UCSD-AML1 (cell line): ENCODE results near the gene COL7A1.

Experiments
- DNase-seq: peaks from one replicate; lab custom pipeline; 2025; ENCODE audit not compliant: unreplicated experiment; lab: John Stamatoyannopoulos, UW

The COL7A1 gene

GRCh38 chr3:48592519-48593087, 2.5 kb downstream of the COL7A1 start:
- no peak for DNase-seq

GRCh38 chr3:48591886-48592518, 3.1 kb downstream of the COL7A1 start:
- DNase-seq, result no peak

GRCh38 chr3:48591436-48591835, 3.7 kb downstream of the COL7A1 start:
- DNase-seq, result no peak

GRCh38 chr3:48588230-48588629, 6.9 kb downstream of the COL7A1 start:
- DNase-seq, result no peak

- no peak for DNase-seq
Measured at GRCh38 chr3:48587686-48588085, 7.4 kb downstream of the COL7A1 start.

- no peak for DNase-seq
Measured at GRCh38 chr3:48585411-48585810, 9.7 kb downstream of the COL7A1 start.

- DNase-seq, result no peak
Measured at GRCh38 chr3:48584836-48585235, 10.3 kb downstream of the COL7A1 start.

GRCh38 chr3:48581621-48582481, 13.3 kb downstream of the COL7A1 start:
- no peak for DNase-seq

- DNase-seq, result no peak
Measured at GRCh38 chr3:48576647-48577046, 18.5 kb downstream of the COL7A1 start.

GRCh38 chr3:48575366-48575765, 19.8 kb downstream of the COL7A1 start:
- no peak for DNase-seq

- no peak for DNase-seq
Measured at GRCh38 chr3:48573973-48574585, 21.1 kb downstream of the COL7A1 start.

- no peak for DNase-seq
Measured at GRCh38 chr3:48572517-48572916, 22.6 kb downstream of the COL7A1 start.

GRCh38 chr3:48571938-48572337, 23.2 kb downstream of the COL7A1 start:
- DNase-seq, result no peak

GRCh38 chr3:48569808-48570450, 25.2 kb downstream of the COL7A1 start:
- no peak for DNase-seq

GRCh38 chr3:48569400-48569799, 25.7 kb downstream of the COL7A1 start:
- DNase-seq, result no peak

- no peak for DNase-seq
Measured at GRCh38 chr3:48568476-48568875, 26.7 kb downstream of the COL7A1 start.

- no peak for DNase-seq
Measured at GRCh38 chr3:48567500-48567899, 27.6 kb downstream of the COL7A1 start.

- no peak for DNase-seq
Measured at GRCh38 chr3:48567090-48567489, 28.0 kb downstream of the COL7A1 start.

- DNase-seq, result no peak
Measured at GRCh38 chr3:48566401-48566760, 28.7 kb downstream of the COL7A1 start.

- DNase-seq, result peak; percentile 50
Measured at GRCh38 chr3:48565591-48566400, 29.3 kb downstream of the COL7A1 start.
